ENCODE data around the gene ETNPPL.
"Not testable (repeated sequence)": the region's sequence is repeated elsewhere in the genome, so short reads cannot be mapped to it uniquely, and the experiment has no call there.

ETNPPL gene

GRCh38 chr4:108754327-108754726 is 8.5 kb downstream of the ETNPPL start:
- DNase-seq, result no peak

GRCh38 chr4:108751321-108751720 is 11.5 kb downstream of the ETNPPL start:
- no peak for DNase-seq

GRCh38 chr4:108749119-108749518 is 13.7 kb downstream of the ETNPPL start:
- DNase-seq, result no peak

GRCh38 chr4:108746511-108746910 is 16.3 kb downstream of the ETNPPL start:
- no peak for DNase-seq

- no peak for DNase-seq
These were observed 18.5 kb downstream of the ETNPPL start for GRCh38 chr4:108744307-108744706.

- no peak for DNase-seq
These were observed 20.1 kb downstream of the ETNPPL start for GRCh38 chr4:108742451-108743420.

GRCh38 chr4:108738003-108738706 is 24.7 kb downstream of the ETNPPL start:
- no peak for DNase-seq

- DNase-seq, result no peak
These were observed 31.8 kb downstream of the ETNPPL start for GRCh38 chr4:108731006-108731405.

- DNase-seq, result no peak
These were observed 32.3 kb downstream of the ETNPPL start for GRCh38 chr4:108730579-108730978.

- no peak for DNase-seq
These were observed 33.1 kb downstream of the ETNPPL start for GRCh38 chr4:108729731-108730130.

GRCh38 chr4:108725457-108725856 is 37.4 kb downstream of the ETNPPL start:
- no peak for DNase-seq

GRCh38 chr4:108717386-108717785 is 45.5 kb downstream of the ETNPPL start:
- no peak for DNase-seq

GRCh38 chr4:108716340-108716739 is 46.5 kb downstream of the ETNPPL start:
- no peak for DNase-seq

- no peak for DNase-seq
These were observed 48.0 kb downstream of the ETNPPL start for GRCh38 chr4:108714880-108715279.

- DNase-seq, result not testable (repeated sequence)
These were observed 52.3 kb downstream of the ETNPPL start for GRCh38 chr4:108710578-108710977.

- no peak for DNase-seq
These were observed 53.1 kb downstream of the ETNPPL start for GRCh38 chr4:108709722-108710121.

- no peak for DNase-seq
These were observed 53.6 kb downstream of the ETNPPL start for GRCh38 chr4:108709234-108709633.

- no peak for DNase-seq
These were observed 56.6 kb downstream of the ETNPPL start for GRCh38 chr4:108706289-108706688.

- DNase-seq, result no peak
These were observed 58.9 kb downstream of the ETNPPL start for GRCh38 chr4:108703966-108704365.

- no peak for DNase-seq
These were observed 59.5 kb downstream of the ETNPPL start for GRCh38 chr4:108703370-108703769.

- no peak for DNase-seq
These were observed 59.9 kb downstream of the ETNPPL start for GRCh38 chr4:108702960-108703359.

- DNase-seq, result no peak
These were observed 62.6 kb downstream of the ETNPPL start for GRCh38 chr4:108700081-108700757.

- DNase-seq, result no peak
These were observed 66.7 kb downstream of the ETNPPL start for GRCh38 chr4:108696160-108696559.

Data from CD4-positive, alpha-beta T cell treated with Interleukin-4 for 4 hours (primary cell).